IMR-90 (cell line): ENCODE results near the gene PPM1M. TPM values are rescaled to one million over a fixed set of nuclear protein-coding genes. Genes with fewer than 3 reads are reported as not detected.
A peak's percentile ranks its signal among the peaks of the same experiment; 100 is the strongest.

Experiments
- ATAC-seq: fragments of 200-7000 bp; cut with Tn5 transposase; 2 replicates; pipeline ENCODE4 v1.9.1; 2020; ENCODE audit warnings: low read depth, mild to moderate bottlenecking, moderate library complexity
- BruUV-seq: library from RNA; stranded (reverse); fragments of 400-500 nt; replicated peaks from 2 replicates; lab custom pipeline; 2021; lab: Mats Ljungman, UMichigan
- CTCF ChIA-PET: fragments of 300-600 bp; formaldehyde crosslinking; extraction: SDS; loops from one replicate; lab custom pipeline; 2021; ENCODE audit warnings: antibody characterized with exemption; lab: Yijun Ruan, JAX
- POLR2A ChIA-PET: fragments of 300-600 bp; sonication (Branson Sonifier 250); formaldehyde crosslinking; loops from one replicate; lab custom pipeline; 2022; ENCODE audit warnings: antibody characterized with exemption; ENCODE audit not compliant: unreplicated experiment; lab: Charles Lee
- DNase-seq: peaks from one replicate; pipeline ENCODE4 v3.0.0; 2013
- H2AFZ ChIP-seq: replicated peaks from 2 replicates; pipeline ENCODE3; 2013; ENCODE audit warnings: low read length, mild to moderate bottlenecking; ENCODE audit not compliant: poor library complexity
- H2AK5ac ChIP-seq: 2 replicates; pipeline ENCODE4 v1.6.1; 2013; ENCODE audit warnings: low read depth, low read length, inconsistent platforms
- H2AK9ac ChIP-seq: replicated peaks from 2 replicates; pipeline ENCODE3; 2013; ENCODE audit warnings: mild to moderate bottlenecking, low read depth, low read length, moderate library complexity; ENCODE audit not compliant: poor library complexity
- H2BK120ac ChIP-seq: 2 replicates; pipeline ENCODE4 v1.6.1; 2013; ENCODE audit warnings: low read depth, low read length, inconsistent platforms
- H2BK15ac ChIP-seq: 3 replicates; pipeline ENCODE4 v1.6.1; 2013; ENCODE audit warnings: low read depth, low read length, inconsistent platforms
- H2BK20ac ChIP-seq: 2 replicates; pipeline ENCODE4 v1.6.1; 2013; ENCODE audit warnings: low read depth, mild to moderate bottlenecking, inconsistent platforms, low read length, moderate library complexity
- H2BK5ac ChIP-seq: 2 replicates; pipeline ENCODE4 v1.6.1; 2013; ENCODE audit warnings: mild to moderate bottlenecking, low read depth, low read length, inconsistent platforms; ENCODE audit not compliant: poor library complexity, severe bottlenecking
- H3K14ac ChIP-seq: replicated peaks from 2 replicates; pipeline ENCODE4 v1.6.1; 2013; ENCODE audit warnings: low read depth, low read length, inconsistent platforms
- H3K18ac ChIP-seq: 2 replicates; pipeline ENCODE4 v1.6.1; 2013; ENCODE audit warnings: low read depth, low read length, control low read depth
- H3K23ac ChIP-seq: 2 replicates; pipeline ENCODE4 v1.6.1; 2013; ENCODE audit warnings: low read depth, low read length, inconsistent platforms
- H3K27ac ChIP-seq: 2 replicates; pipeline ENCODE4 v1.5.1; 2013; ENCODE audit warnings: mild to moderate bottlenecking, control low read depth, low read length; ENCODE audit not compliant: insufficient read depth
- H3K27me3 ChIP-seq: 2 replicates; pipeline ENCODE4 v1.6.1; 2013; ENCODE audit warnings: low read length; ENCODE audit not compliant: control insufficient read depth, insufficient read depth
- H3K36me3 ChIP-seq: 2 replicates; pipeline ENCODE4 v1.6.1; 2013; ENCODE audit warnings: low read length, mixed read lengths; ENCODE audit not compliant: control insufficient read depth, insufficient read depth
- H3K4ac ChIP-seq: 2 replicates; pipeline ENCODE4 v1.6.1; 2013; ENCODE audit warnings: low read depth, low read length, inconsistent platforms
- H3K4me1 ChIP-seq: 2 replicates; pipeline ENCODE4 v1.6.1; 2013; ENCODE audit warnings: low read length, mixed read lengths; ENCODE audit not compliant: control insufficient read depth, insufficient read depth
- H3K4me2 ChIP-seq: 2 replicates; pipeline ENCODE4 v1.6.1; 2013; ENCODE audit warnings: low read depth, mild to moderate bottlenecking, control low read depth, low read length, moderate library complexity
- H3K4me3 ChIP-seq: 2 replicates; pipeline ENCODE4 v1.5.1; 2013; ENCODE audit warnings: low read depth, mild to moderate bottlenecking, control low read depth, low read length, moderate library complexity; ENCODE audit not compliant: insufficient read depth
- H3K56ac ChIP-seq: 2 replicates; pipeline ENCODE4 v1.6.1; 2013; ENCODE audit warnings: low read length, inconsistent platforms; ENCODE audit not compliant: insufficient read depth; ENCODE audit errors: extremely low read depth
- H3K79me1 ChIP-seq, 2 experiments: 2 replicates each; pipeline ENCODE4 v1.6.1; 2013; ENCODE audit warnings: low read length in 2 of 2, inconsistent platforms in 1 of 2, low read depth in 1 of 2
- H3K9ac ChIP-seq: 2 replicates; pipeline ENCODE4 v1.6.1; 2013; ENCODE audit warnings: low read depth, low read length, control low read depth
- H3K9me1 ChIP-seq: 2 replicates; pipeline ENCODE4 v1.6.1; 2013; ENCODE audit warnings: low read length, inconsistent platforms; ENCODE audit not compliant: insufficient read depth
- H3K9me3 ChIP-seq: 2 replicates; pipeline ENCODE4 v1.6.1; 2013; ENCODE audit warnings: low read length; ENCODE audit not compliant: control insufficient read depth, insufficient read depth
- H4K20me1 ChIP-seq: 2 replicates; pipeline ENCODE4 v1.6.1; 2013; ENCODE audit warnings: low read length, inconsistent platforms; ENCODE audit not compliant: insufficient read depth
- H4K5ac ChIP-seq: 2 replicates; pipeline ENCODE4 v1.6.1; 2013; ENCODE audit warnings: mild to moderate bottlenecking, low read depth, low read length, control low read depth
- H4K8ac ChIP-seq, 2 experiments: 2 replicates each; pipeline ENCODE4 v1.6.1; 2013; ENCODE audit warnings: low read depth in 2 of 2, low read length in 2 of 2, control low read depth in 1 of 2, inconsistent platforms in 1 of 2
- H4K91ac ChIP-seq: 2 replicates; pipeline ENCODE4 v1.6.1; 2013; ENCODE audit warnings: low read depth, low read length, inconsistent platforms; ENCODE audit not compliant: insufficient read depth
- MAFK ChIP-seq: IDR thresholded peaks from 2 replicates; pipeline ENCODE4 v1.6.1; 2012; ENCODE audit warnings: low read depth, low read length, improper control_type of control experiment
- POLR2A ChIP-seq: IDR thresholded peaks from 2 replicates; pipeline ENCODE4 v1.6.1; 2012; ENCODE audit warnings: mild to moderate bottlenecking, low read depth, low read length
- WGBS, 2 experiments: methylation state at CpG; one replicate each; pipeline versions ENCODE4 v1.1.5 to v1.1.7; 2013; ENCODE audit warnings: missing lambda C conversion rate in 2 of 2; ENCODE audit not compliant: insufficient read length in 1 of 2; ENCODE audit errors: extremely low coverage in 2 of 2; 5-methylcytosine and 5-hydroxymethylcytosine counted together
- dilution Hi-C: fragments of 300-500 bp; cut with HindIII; formaldehyde crosslinking; loops from one replicate; pipeline ENCODE4 v1.14.3; 2018; ENCODE audit warnings: low sequenced_read_pairs; ENCODE audit not compliant: unreplicated experiment
- in situ Hi-C: fragments of 300-500 bp; cut with MboI; formaldehyde crosslinking; loops from 3 replicates; pipeline ENCODE4 v1.14.3; 2019; ENCODE audit warnings: low sequenced_read_pairs, inconsistent platforms, mixed read lengths
- intact Hi-C: fragments of 100-400 bp; cut with micrococcal nuclease; formaldehyde crosslinking; loops from 2 replicates; pipeline ENCODE4 v1.10.0; 2022
- polyA plus RNA-seq, 3 experiments: library from polyadenylated mRNA; depleted of rRNA; stranded (reverse); fragments of >200 nt; gene quantifications; 2 replicates each; pipeline ENCODE4 v1.2.3, GENCODE V29; 2012; ENCODE audit warnings: low replicate concordance in 1 of 3
- total RNA-seq: library from RNA; depleted of rRNA; stranded (reverse); fragments of >200 nt; gene quantifications from 2 replicates; pipeline ENCODE4 v1.2.3, GENCODE V29; 2012
- TF ChIP-seq, protein P1 (sequence below): fragments of 150-350 bp; IDR thresholded peaks from 2 replicates; pipeline ENCODE4 v1.6.1; 2016; ENCODE audit warnings: low read depth, mild to moderate bottlenecking, low read length, moderate library complexity, borderline replicate concordance

The PPM1M gene
- total and polyA plus RNA-seq, 2 of the 4 experiments (the other 2 are of a cell fraction) = 12.2 to 18.1 TPM

DNA sequence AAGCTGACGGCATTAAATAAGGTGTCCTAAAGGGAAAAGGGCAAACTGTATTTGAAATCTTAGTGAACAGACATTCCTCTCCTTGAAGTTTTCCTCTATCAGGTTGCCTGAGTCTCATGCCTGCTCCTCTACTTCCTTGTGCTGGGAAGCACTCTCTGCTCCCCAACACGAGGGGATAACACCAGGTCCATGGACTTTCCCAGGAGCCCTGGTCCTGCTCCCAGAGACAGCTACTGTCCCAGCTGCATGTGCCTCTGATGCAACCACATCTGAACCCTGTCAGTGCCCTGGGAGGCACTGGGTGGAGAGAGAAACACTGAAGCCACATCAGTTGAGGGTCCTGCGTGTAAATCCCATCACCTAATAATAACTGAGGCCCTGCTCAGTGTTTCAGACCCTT lies 27.5 kb upstream of the PPM1M start:
- H3K14ac ChIP-seq = no peak overlapping the region
- no peak overlapping the region for H3K4me3 ChIP-seq
- H2BK5ac ChIP-seq = no peak overlapping the region
- no peak overlapping the region for H3K18ac ChIP-seq
- ChIA-PET CTCF (no interaction called here), POLR2A (no interaction called here)
- no peak overlapping the region for H4K5ac ChIP-seq
- no peak overlapping the region for H4K8ac ChIP-seq
- H2BK15ac ChIP-seq = no peak overlapping the region
- in situ Hi-C loops = no loop called here
- H2BK20ac ChIP-seq = no peak overlapping the region
- peaks cover 24% of the 10 kb centered on the region for H3K36me3 ChIP-seq
- H2BK120ac ChIP-seq = no peak overlapping the region
- H3K4me1 ChIP-seq = peaks cover 8% of the 10 kb centered on the region
- peak overlapping the region; percentile 78 for H2AK9ac ChIP-seq
- H3K9ac ChIP-seq = no peak overlapping the region
- H3K56ac ChIP-seq = no peak overlapping the region
- no peaks in the 10 kb centered on the region for H3K9me3 ChIP-seq
- no peak for DNase-seq
- H2AFZ ChIP-seq = no peak overlapping the region
- H3K9me1 ChIP-seq = peaks cover 16% of the 10 kb centered on the region
- ATAC-seq = no peak
- H3K23ac ChIP-seq = no peak overlapping the region
- no peak overlapping the region for H4K91ac ChIP-seq
- no peak overlapping the region for H3K27ac ChIP-seq
- intact Hi-C loops = no loop called here
- peaks cover 15% of the 10 kb centered on the region for H4K20me1 ChIP-seq
- dilution Hi-C loops = no loop called here
- H3K79me1 ChIP-seq = peaks cover 0 to 6% of the 10 kb centered on the region in 2 experiments; a peak in 1 of 4 replicates
- no peak overlapping the region for H3K4me2 ChIP-seq
- no peak overlapping the region; the same call in 1 of the 2 replicates for H3K4ac ChIP-seq
- H2AK5ac ChIP-seq = peak overlapping the region; percentile 82; the same call in 1 of the 2 replicates
- BruUV-seq = no TSS peak
- WGBS, 2 experiments = no CpG with 5 or more reads among the region's 3 CpGs
- H3K27me3 ChIP-seq = no peaks in the 10 kb centered on the region
- TF ChIP-seq MAFK = no peak
- no peak for TF ChIP-seq POLR2A
- TF ChIP-seq, protein P1, sequence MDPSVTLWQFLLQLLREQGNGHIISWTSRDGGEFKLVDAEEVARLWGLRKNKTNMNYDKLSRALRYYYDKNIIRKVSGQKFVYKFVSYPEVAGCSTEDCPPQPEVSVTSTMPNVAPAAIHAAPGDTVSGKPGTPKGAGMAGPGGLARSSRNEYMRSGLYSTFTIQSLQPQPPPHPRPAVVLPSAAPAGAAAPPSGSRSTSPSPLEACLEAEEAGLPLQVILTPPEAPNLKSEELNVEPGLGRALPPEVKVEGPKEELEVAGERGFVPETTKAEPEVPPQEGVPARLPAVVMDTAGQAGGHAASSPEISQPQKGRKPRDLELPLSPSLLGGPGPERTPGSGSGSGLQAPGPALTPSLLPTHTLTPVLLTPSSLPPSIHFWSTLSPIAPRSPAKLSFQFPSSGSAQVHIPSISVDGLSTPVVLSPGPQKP = no peak
